ENCODE measurements around the gene FBXW2.

Gene FBXW2

GRCh38 chr9:120768247-120768646 is 25.0 kb downstream of the FBXW2 start:
- H3K4me1 ChIP-seq (ENCODE audit: control insufficient read depth in 1 of 2, insufficient read depth in 2 of 2, low read length in 2 of 2), result peaks cover 12 to 13% of the 10 kb centered on the region in 2 donors
- H3K36me3 ChIP-seq (ENCODE audit: control insufficient read depth in 1 of 2, insufficient read depth in 2 of 2, low read length in 2 of 2), result peaks cover 26 to 73% of the 10 kb centered on the region in 2 donors
- H3K27me3 ChIP-seq (ENCODE audit: control insufficient read depth in 1 of 2, insufficient read depth in 2 of 2, low read length in 2 of 2), result no peaks in the 10 kb centered on the region
- H3K27ac ChIP-seq (ENCODE audit: low read depth, low read length), result no peak overlapping the region
- no peak overlapping the region for H3K4me3 ChIP-seq (ENCODE audit: low read depth in 1 of 2, low read length in 2 of 2)
- no peaks in the 10 kb centered on the region for H3K9me3 ChIP-seq (ENCODE audit: control insufficient read depth in 1 of 2, low read length in 2 of 2)
- no peak overlapping the region for H3K9ac ChIP-seq (ENCODE audit: low read depth in 1 of 2, low read length in 2 of 2)

GRCh38 chr9:120767451-120767850 is 25.8 kb downstream of the FBXW2 start:
- H3K27ac ChIP-seq (ENCODE audit: low read depth, low read length), result no peak overlapping the region
- H3K27me3 ChIP-seq (ENCODE audit: control insufficient read depth in 1 of 2, insufficient read depth in 2 of 2, low read length in 2 of 2), result no peaks in the 10 kb centered on the region
- H3K36me3 ChIP-seq (ENCODE audit: control insufficient read depth in 1 of 2, insufficient read depth in 2 of 2, low read length in 2 of 2), result peaks cover 32 to 75% of the 10 kb centered on the region in 2 donors
- H3K4me1 ChIP-seq (ENCODE audit: control insufficient read depth in 1 of 2, insufficient read depth in 2 of 2, low read length in 2 of 2), result peaks cover 12 to 13% of the 10 kb centered on the region in 2 donors
- no peak overlapping the region for H3K4me3 ChIP-seq (ENCODE audit: low read depth in 1 of 2, low read length in 2 of 2)
- H3K9ac ChIP-seq (ENCODE audit: low read depth in 1 of 2, low read length in 2 of 2), result no peak overlapping the region
- H3K9me3 ChIP-seq (ENCODE audit: control insufficient read depth in 1 of 2, low read length in 2 of 2), result no peaks in the 10 kb centered on the region

GRCh38 chr9:120765910-120766425 is 27.2 kb downstream of the FBXW2 start:
- Histone ChIP-seq H3K36me3 (ENCODE audit: control insufficient read depth in 1 of 2, insufficient read depth in 2 of 2, low read length in 2 of 2) (peaks cover 33 to 72% of the 10 kb centered on the region in 2 donors), H3K27ac (ENCODE audit: low read depth, low read length) (no peak overlapping the region), H3K9ac (ENCODE audit: low read depth in 1 of 2, low read length in 2 of 2) (no peak overlapping the region), H3K9me3 (ENCODE audit: control insufficient read depth in 1 of 2, low read length in 2 of 2) (no peaks in the 10 kb centered on the region), H3K4me3 (ENCODE audit: low read depth in 1 of 2, low read length in 2 of 2) (no peak overlapping the region), H3K4me1 (ENCODE audit: control insufficient read depth in 1 of 2, insufficient read depth in 2 of 2, low read length in 2 of 2) (peaks cover 12 to 13% of the 10 kb centered on the region in 2 donors), H3K27me3 (ENCODE audit: control insufficient read depth in 1 of 2, insufficient read depth in 2 of 2, low read length in 2 of 2) (no peaks in the 10 kb centered on the region)

GRCh38 chr9:120764476-120764875 is 28.7 kb downstream of the FBXW2 start:
- H3K9ac ChIP-seq (ENCODE audit: low read depth in 1 of 2, low read length in 2 of 2), result no peak overlapping the region
- peaks cover 12 to 13% of the 10 kb centered on the region in 2 donors for H3K4me1 ChIP-seq (ENCODE audit: control insufficient read depth in 1 of 2, insufficient read depth in 2 of 2, low read length in 2 of 2)
- peaks cover 31 to 66% of the 10 kb centered on the region in 2 donors for H3K36me3 ChIP-seq (ENCODE audit: control insufficient read depth in 1 of 2, insufficient read depth in 2 of 2, low read length in 2 of 2)
- no peak overlapping the region for H3K27ac ChIP-seq (ENCODE audit: low read depth, low read length)
- H3K9me3 ChIP-seq (ENCODE audit: control insufficient read depth in 1 of 2, low read length in 2 of 2), result no peaks in the 10 kb centered on the region
- no peak overlapping the region for H3K4me3 ChIP-seq (ENCODE audit: low read depth in 1 of 2, low read length in 2 of 2)
- H3K27me3 ChIP-seq (ENCODE audit: control insufficient read depth in 1 of 2, insufficient read depth in 2 of 2, low read length in 2 of 2), result no peaks in the 10 kb centered on the region

- Histone ChIP-seq H3K36me3 (ENCODE audit: control insufficient read depth in 1 of 2, insufficient read depth in 2 of 2, low read length in 2 of 2) (peaks cover 23 to 53% of the 10 kb centered on the region in 2 donors), H3K9ac (ENCODE audit: low read depth in 1 of 2, low read length in 2 of 2) (no peak overlapping the region), H3K4me3 (ENCODE audit: low read depth in 1 of 2, low read length in 2 of 2) (no peak overlapping the region), H3K4me1 (ENCODE audit: control insufficient read depth in 1 of 2, insufficient read depth in 2 of 2, low read length in 2 of 2) (no peaks in the 10 kb centered on the region), H3K27ac (ENCODE audit: low read depth, low read length) (no peak overlapping the region), H3K9me3 (ENCODE audit: control insufficient read depth in 1 of 2, low read length in 2 of 2) (no peaks in the 10 kb centered on the region), H3K27me3 (ENCODE audit: control insufficient read depth in 1 of 2, insufficient read depth in 2 of 2, low read length in 2 of 2) (no peaks in the 10 kb centered on the region)
Measured at GRCh38 chr9:120761006-120761405, 32.2 kb downstream of the FBXW2 start.

GRCh38 chr9:120759755-120760400 is 33.3 kb downstream of the FBXW2 start:
- Histone ChIP-seq H3K9me3 (ENCODE audit: control insufficient read depth in 1 of 2, low read length in 2 of 2) (no peaks in the 10 kb centered on the region), H3K27ac (ENCODE audit: low read depth, low read length) (no peak overlapping the region), H3K4me3 (ENCODE audit: low read depth in 1 of 2, low read length in 2 of 2) (no peak overlapping the region), H3K27me3 (ENCODE audit: control insufficient read depth in 1 of 2, insufficient read depth in 2 of 2, low read length in 2 of 2) (no peaks in the 10 kb centered on the region), H3K36me3 (ENCODE audit: control insufficient read depth in 1 of 2, insufficient read depth in 2 of 2, low read length in 2 of 2) (peaks cover 23 to 47% of the 10 kb centered on the region in 2 donors), H3K9ac (ENCODE audit: low read depth in 1 of 2, low read length in 2 of 2) (no peak overlapping the region), H3K4me1 (ENCODE audit: control insufficient read depth in 1 of 2, insufficient read depth in 2 of 2, low read length in 2 of 2) (no peaks in the 10 kb centered on the region)

GRCh38 chr9:120758544-120758943 is 34.7 kb downstream of the FBXW2 start:
- Histone ChIP-seq H3K4me1 (ENCODE audit: control insufficient read depth in 1 of 2, insufficient read depth in 2 of 2, low read length in 2 of 2) (no peaks in the 10 kb centered on the region), H3K27me3 (ENCODE audit: control insufficient read depth in 1 of 2, insufficient read depth in 2 of 2, low read length in 2 of 2) (no peaks in the 10 kb centered on the region), H3K36me3 (ENCODE audit: control insufficient read depth in 1 of 2, insufficient read depth in 2 of 2, low read length in 2 of 2) (peaks cover 23 to 34% of the 10 kb centered on the region in 2 donors), H3K9me3 (ENCODE audit: control insufficient read depth in 1 of 2, low read length in 2 of 2) (no peaks in the 10 kb centered on the region), H3K27ac (ENCODE audit: low read depth, low read length) (no peak overlapping the region), H3K4me3 (ENCODE audit: low read depth in 1 of 2, low read length in 2 of 2) (no peak overlapping the region), H3K9ac (ENCODE audit: low read depth in 1 of 2, low read length in 2 of 2) (no peak overlapping the region)

- H3K9me3 ChIP-seq (ENCODE audit: control insufficient read depth in 1 of 2, low read length in 2 of 2), result no peaks in the 10 kb centered on the region
- no peaks in the 10 kb centered on the region for H3K4me1 ChIP-seq (ENCODE audit: control insufficient read depth in 1 of 2, insufficient read depth in 2 of 2, low read length in 2 of 2)
- H3K27me3 ChIP-seq (ENCODE audit: control insufficient read depth in 1 of 2, insufficient read depth in 2 of 2, low read length in 2 of 2), result no peaks in the 10 kb centered on the region
- peaks cover 13 to 23% of the 10 kb centered on the region in 2 donors for H3K36me3 ChIP-seq (ENCODE audit: control insufficient read depth in 1 of 2, insufficient read depth in 2 of 2, low read length in 2 of 2)
- no peak overlapping the region for H3K4me3 ChIP-seq (ENCODE audit: low read depth in 1 of 2, low read length in 2 of 2)
- no peak overlapping the region for H3K9ac ChIP-seq (ENCODE audit: low read depth in 1 of 2, low read length in 2 of 2)
- no peak overlapping the region for H3K27ac ChIP-seq (ENCODE audit: low read depth, low read length)
Measured at GRCh38 chr9:120757026-120757913, 35.9 kb downstream of the FBXW2 start.

- Histone ChIP-seq H3K27ac (ENCODE audit: low read depth, low read length) (no peak overlapping the region), H3K36me3 (ENCODE audit: control insufficient read depth in 1 of 2, insufficient read depth in 2 of 2, low read length in 2 of 2) (peaks cover 11 to 21% of the 10 kb centered on the region in 2 donors), H3K4me1 (ENCODE audit: control insufficient read depth in 1 of 2, insufficient read depth in 2 of 2, low read length in 2 of 2) (no peaks in the 10 kb centered on the region), H3K9ac (ENCODE audit: low read depth in 1 of 2, low read length in 2 of 2) (no peak overlapping the region), H3K27me3 (ENCODE audit: control insufficient read depth in 1 of 2, insufficient read depth in 2 of 2, low read length in 2 of 2) (no peaks in the 10 kb centered on the region), H3K4me3 (ENCODE audit: low read depth in 1 of 2, low read length in 2 of 2) (no peak overlapping the region), H3K9me3 (ENCODE audit: control insufficient read depth in 1 of 2, low read length in 2 of 2) (no peaks in the 10 kb centered on the region)
Measured at GRCh38 chr9:120756531-120756930, 36.7 kb downstream of the FBXW2 start.

GRCh38 chr9:120755810-120756434 is 37.3 kb downstream of the FBXW2 start:
- Histone ChIP-seq H3K27ac (ENCODE audit: low read depth, low read length) (no peak overlapping the region), H3K27me3 (ENCODE audit: control insufficient read depth in 1 of 2, insufficient read depth in 2 of 2, low read length in 2 of 2) (no peaks in the 10 kb centered on the region), H3K4me1 (ENCODE audit: control insufficient read depth in 1 of 2, insufficient read depth in 2 of 2, low read length in 2 of 2) (no peaks in the 10 kb centered on the region), H3K4me3 (ENCODE audit: low read depth in 1 of 2, low read length in 2 of 2) (no peak overlapping the region), H3K9ac (ENCODE audit: low read depth in 1 of 2, low read length in 2 of 2) (no peak overlapping the region), H3K9me3 (ENCODE audit: control insufficient read depth in 1 of 2, low read length in 2 of 2) (no peaks in the 10 kb centered on the region), H3K36me3 (ENCODE audit: control insufficient read depth in 1 of 2, insufficient read depth in 2 of 2, low read length in 2 of 2) (peaks cover 5 to 15% of the 10 kb centered on the region in 2 donors)

Data from duodenal mucosa (tissue), 2 donors.